ENCODE results near the gene ZNF614. TPM values are rescaled to one million over a fixed set of nuclear protein-coding genes. Genes with fewer than 3 reads are reported as not detected.

Gene ZNF614
- total RNA-seq, 1 donor from 2014 or later = 14.8 TPM

DNA sequence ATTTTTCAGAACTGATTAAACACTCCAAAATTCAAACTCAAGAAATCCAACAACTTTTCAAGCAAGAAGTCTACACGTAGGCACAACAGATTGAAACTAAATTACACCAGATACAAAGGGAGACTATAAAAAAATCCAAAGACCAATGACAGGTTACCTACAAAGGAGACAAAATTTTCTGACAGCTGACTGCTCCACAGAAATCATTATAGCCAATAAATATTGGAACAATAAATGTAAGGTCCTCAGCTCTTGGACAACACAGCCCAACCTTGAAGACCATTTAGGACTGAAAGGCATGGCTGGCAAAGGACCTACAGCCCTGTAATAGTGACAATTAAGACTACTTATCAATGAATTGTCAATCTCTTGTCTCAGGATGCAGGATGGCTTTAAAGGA, 57.5 kb downstream of the ZNF614 start:
- Mint-ChIP-seq H3K27me3 (no peaks in the 10 kb centered on the region), H3K4me1 (ENCODE audit: low read depth) (no peaks in the 10 kb centered on the region), H3K36me3 (ENCODE audit: insufficient read depth) (peaks cover 85% of the 10 kb centered on the region), H3K27ac (no peak overlapping the region), H3K4me3 (ENCODE audit: low read depth) (no peak overlapping the region), H3K9me3 (ENCODE audit: low read depth) (peaks cover 59% of the 10 kb centered on the region)
- TF ChIP-seq, protein P1, sequence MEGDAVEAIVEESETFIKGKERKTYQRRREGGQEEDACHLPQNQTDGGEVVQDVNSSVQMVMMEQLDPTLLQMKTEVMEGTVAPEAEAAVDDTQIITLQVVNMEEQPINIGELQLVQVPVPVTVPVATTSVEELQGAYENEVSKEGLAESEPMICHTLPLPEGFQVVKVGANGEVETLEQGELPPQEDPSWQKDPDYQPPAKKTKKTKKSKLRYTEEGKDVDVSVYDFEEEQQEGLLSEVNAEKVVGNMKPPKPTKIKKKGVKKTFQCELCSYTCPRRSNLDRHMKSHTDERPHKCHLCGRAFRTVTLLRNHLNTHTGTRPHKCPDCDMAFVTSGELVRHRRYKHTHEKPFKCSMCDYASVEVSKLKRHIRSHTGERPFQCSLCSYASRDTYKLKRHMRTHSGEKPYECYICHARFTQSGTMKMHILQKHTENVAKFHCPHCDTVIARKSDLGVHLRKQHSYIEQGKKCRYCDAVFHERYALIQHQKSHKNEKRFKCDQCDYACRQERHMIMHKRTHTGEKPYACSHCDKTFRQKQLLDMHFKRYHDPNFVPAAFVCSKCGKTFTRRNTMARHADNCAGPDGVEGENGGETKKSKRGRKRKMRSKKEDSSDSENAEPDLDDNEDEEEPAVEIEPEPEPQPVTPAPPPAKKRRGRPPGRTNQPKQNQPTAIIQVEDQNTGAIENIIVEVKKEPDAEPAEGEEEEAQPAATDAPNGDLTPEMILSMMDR (IDR thresholded peaks at IDR 0.05; ENCODE audit: unreplicated experiment) = no peak
- DNase-seq (ENCODE audit: low spot score, unreplicated experiment) = no peak

DNA sequence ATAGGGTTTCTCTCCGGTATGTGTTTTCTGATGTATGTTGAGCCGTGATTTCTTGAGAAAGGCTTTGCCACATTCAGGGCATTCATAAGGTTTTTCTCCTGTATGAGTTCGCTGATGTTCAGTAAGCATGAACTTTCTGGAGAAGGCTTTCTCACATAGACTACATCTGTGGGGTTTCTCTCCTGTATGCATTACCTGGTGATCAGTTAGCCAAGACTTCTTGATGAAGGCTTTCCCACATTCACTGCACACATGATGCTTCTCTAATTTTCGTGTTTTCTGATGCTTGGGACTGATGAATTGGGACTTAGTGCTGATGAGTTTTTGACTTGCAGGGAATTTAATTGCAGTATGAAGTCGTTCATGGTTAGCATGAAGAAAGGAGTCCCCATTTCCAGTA, 62.6 kb downstream of the ZNF614 start:
- Mint-ChIP-seq H3K9me3 (ENCODE audit: low read depth) (peaks cover 63% of the 10 kb centered on the region), H3K27ac (peak overlapping the region; percentile 61), H3K36me3 (ENCODE audit: insufficient read depth) (peaks cover 82% of the 10 kb centered on the region), H3K27me3 (no peaks in the 10 kb centered on the region), H3K4me3 (ENCODE audit: low read depth) (no peak overlapping the region), H3K4me1 (ENCODE audit: low read depth) (peaks cover 7% of the 10 kb centered on the region)
- no peak for DNase-seq (ENCODE audit: low spot score, unreplicated experiment)
- TF ChIP-seq, protein P1 (IDR thresholded peaks at IDR 0.05; ENCODE audit: unreplicated experiment) = no peak

Other genes starting within 250 kb of the ZNF614 start
- gene FPR3, start 233.2 kb downstream of the ZNF614 start, total RNA-seq = not detected in 2 replicates
- 27.5 and 29.5 TPM in 2 replicates for gene ZNF577, start 140.4 kb downstream of the ZNF614 start, total RNA-seq
- gene ZNF649, start 123.4 kb downstream of the ZNF614 start, total RNA-seq = 41.4 and 42.4 TPM in 2 replicates
- 14.0 and 15.8 TPM in 2 replicates for gene ZNF613, start 100.9 kb downstream of the ZNF614 start, total RNA-seq
- 14.2 and 14.3 TPM in 2 replicates for gene ZNF350, start 41.5 kb downstream of the ZNF614 start, total RNA-seq
- 17.5 and 17.7 TPM in 2 replicates for gene ZNF615, start 20.2 kb downstream of the ZNF614 start, total RNA-seq
- 27.2 and 33.6 TPM in 2 replicates for gene ZNF432, start 20.5 kb upstream of the ZNF614 start, total RNA-seq
- 30.4 and 30.7 TPM in 2 replicates for gene ZNF841, start 67.4 kb upstream of the ZNF614 start, total RNA-seq
- gene ZNF616, start 111.6 kb upstream of the ZNF614 start, total RNA-seq = 24.0 and 28.5 TPM in 2 replicates
- 30.2 and 32.6 TPM in 2 replicates for gene ZNF836, start 143.2 kb upstream of the ZNF614 start, total RNA-seq
- gene PPP2R1A, start 161.7 kb upstream of the ZNF614 start, total RNA-seq = 299 and 307 TPM in 2 replicates
- gene ZNF766, start 241.2 kb upstream of the ZNF614 start, total RNA-seq = 27.1 and 29.4 TPM in 2 replicates

All from progenitor cell of endocrine pancreas (in vitro differentiated cells).